Osteoblast (primary cell): Measurements from ENCODE around the gene SPDYE18. TPM values are rescaled to one million over a fixed set of nuclear protein-coding genes. Genes with fewer than 3 reads are reported as not detected.
A peak's percentile ranks its signal among the peaks of the same experiment; 100 is the strongest.
"Not testable (repeated sequence)": the region's sequence is repeated elsewhere in the genome, so short reads cannot be mapped to it uniquely, and the experiment has no call there.

ENCODE experiments used
- DNase-seq: peaks from one replicate; pipeline ENCODE4 v3.0.0; 2011; ENCODE audit warnings: low spot score, mixed read lengths; ENCODE audit not compliant: insufficient read length; ENCODE audit errors: missing footprints
- H2AFZ ChIP-seq: 2 replicates; pipeline ENCODE4 v1.6.0; 2011; ENCODE audit warnings: mild to moderate bottlenecking, low read length
- H3K27ac ChIP-seq: 2 replicates; pipeline ENCODE4 v1.5.1; 2011; ENCODE audit warnings: mild to moderate bottlenecking, low read depth, low read length, moderate library complexity
- H3K27me3 ChIP-seq: 2 replicates; pipeline ENCODE4 v1.6.0; 2012; ENCODE audit warnings: mild to moderate bottlenecking, control low read depth, inconsistent platforms, low read length, moderate library complexity; ENCODE audit not compliant: insufficient read depth
- H3K36me3 ChIP-seq: 2 replicates; pipeline ENCODE4 v1.5.1; 2011; ENCODE audit warnings: mild to moderate bottlenecking, low read length, control low read depth, moderate library complexity; ENCODE audit not compliant: insufficient read depth
- H3K4me1 ChIP-seq: 2 replicates; pipeline ENCODE4 v1.5.1; 2011; ENCODE audit warnings: mild to moderate bottlenecking, low read length, control low read depth, moderate library complexity; ENCODE audit not compliant: insufficient read depth
- H3K4me2 ChIP-seq: 2 replicates; pipeline ENCODE4 v1.6.0; 2011; ENCODE audit warnings: mild to moderate bottlenecking, low read length; ENCODE audit not compliant: insufficient read depth
- H3K4me3 ChIP-seq: fragments of 200-600 bp; sonication (generic); 3 replicates; pipeline ENCODE4 v1.5.1; 2012; ENCODE audit warnings: mild to moderate bottlenecking, low read length, inconsistent platforms; ENCODE audit not compliant: insufficient read depth
- H3K79me2 ChIP-seq: 2 replicates; pipeline ENCODE4 v1.6.0; 2012; ENCODE audit warnings: mild to moderate bottlenecking, low read length, control low read depth, inconsistent platforms; ENCODE audit not compliant: insufficient read depth
- H3K9me3 ChIP-seq: 2 replicates; pipeline ENCODE4 v1.5.1; 2011; ENCODE audit warnings: low read depth, low read length, control low read depth
- H4K20me1 ChIP-seq: 2 replicates; pipeline ENCODE4 v1.6.0; 2012; ENCODE audit warnings: mild to moderate bottlenecking, low read length, control low read depth; ENCODE audit not compliant: insufficient read depth
- small RNA-seq: library from RNA; depleted of rRNA; stranded (forward); fragments of <200 nt; gene quantifications from one replicate; pipeline ENCODE3, GENCODE V24; 2012
- total RNA-seq: library from RNA; depleted of rRNA; stranded (reverse); fragments of >200 nt; gene quantifications from 2 replicates; pipeline ENCODE4 v1.2.3, GENCODE V29; 2012

The SPDYE18 gene
- total RNA-seq, 1 donor: not detected

- H3K27me3 ChIP-seq, H3K4me3 ChIP-seq, H2AFZ ChIP-seq, H3K4me2 ChIP-seq, H3K36me3 ChIP-seq, H4K20me1 ChIP-seq, H3K79me2 ChIP-seq, H3K4me1 ChIP-seq, H3K9me3 ChIP-seq, H3K27ac ChIP-seq: not testable (repeated sequence)
- peak; percentile 54 for DNase-seq
Observed at GRCh38 chr7:77002104-77002503, 60.3 kb downstream of the SPDYE18 start.

Small RNAs within 50 kb of the gene (small RNA-seq; reads per million reads assigned to genes)
- not detected for gene RF00019

Other genes starting within 250 kb of the SPDYE18 start
- gene SPDYE17, start 30.2 kb downstream of the SPDYE18 start, total RNA-seq: not detected in 2 replicates
- gene CCDC146, start 60.1 kb upstream of the SPDYE18 start, total RNA-seq: 2.4 and 5.1 TPM in 2 replicates
- gene FGL2, start 137.3 kb upstream of the SPDYE18 start, total RNA-seq: under 0.01 TPM in 2 replicates